Heart left ventricle (tissue), 16 donors: ENCODE measurements around the gene ITGB3BP. TPM values are rescaled to one million over a fixed set of nuclear protein-coding genes. Genes with fewer than 3 reads are reported as not detected.
"Not testable (repeated sequence)": the region's sequence is repeated elsewhere in the genome, so short reads cannot be mapped to it uniquely, and the experiment has no call there.

Source experiments
- ATAC-seq, 4 donors: fragments of 200-7000 bp; cut with Tn5 transposase; one replicate each; pipeline ENCODE4 v1.9.1; 2020 to 2022; ENCODE audit warnings: moderate library complexity in 4 of 4, mild to moderate bottlenecking in 3 of 4, moderate number of reproducible peaks in 1 of 4
- DNase-seq, 5 donors: peaks; one replicate each; pipeline ENCODE4 v3.0.0-alpha.2; 2020
- H3K27ac ChIP-seq, 12 donors: fragments of 200-600 bp; sonication (generic) in 4 of 12; one replicate each; pipeline versions ENCODE4 v1.5.0 to v1.8.0; 2016 to 2022; ENCODE audit warnings: mild to moderate bottlenecking in 2 of 12
- H3K27me3 ChIP-seq, 9 donors: fragments of 200-600 bp; sonication (generic) in 2 of 9; one replicate each; pipeline versions ENCODE4 v1.5.1 to v1.8.0; 2016 to 2022; ENCODE audit warnings: mild to moderate bottlenecking in 3 of 9
- H3K36me3 ChIP-seq, 9 donors: fragments of 200-600 bp; sonication (generic) in 2 of 9; one replicate each; pipeline versions ENCODE4 v1.5.0 to v1.8.0; 2018 to 2022; ENCODE audit warnings: mild to moderate bottlenecking in 2 of 9
- H3K4me1 ChIP-seq, 12 donors: fragments of 200-600 bp; sonication (generic) in 4 of 12; one replicate each; pipeline versions ENCODE4 v1.5.0 to v1.8.0; 2016 to 2022; ENCODE audit warnings: mild to moderate bottlenecking in 3 of 12
- H3K4me3 ChIP-seq, 12 donors: fragments of 200-600 bp; sonication (generic) in 4 of 12; one replicate each; pipeline versions ENCODE4 v1.5.0 to v1.8.0; 2017 to 2022; ENCODE audit warnings: mild to moderate bottlenecking in 9 of 12, moderate library complexity in 4 of 12
- H3K9me3 ChIP-seq, 12 donors: fragments of 200-600 bp; sonication (generic) in 4 of 12; one replicate each; pipeline versions ENCODE4 v1.5.0 to v1.8.0; 2016 to 2022; ENCODE audit warnings: mild to moderate bottlenecking in 1 of 12
- CTCF ChIP-seq, 12 donors: fragments of 200-600 bp; sonication (generic) in 4 of 12; IDR thresholded peaks; one replicate each; pipeline versions ENCODE4 v1.5.0 to v1.8.0; 2018 to 2022; ENCODE audit warnings: antibody characterized with exemption in 12 of 12, mild to moderate bottlenecking in 5 of 12
- POLR2A ChIP-seq, 2 donors: fragments of 450-650 bp; IDR thresholded peaks; one replicate each; pipeline ENCODE4 v1.6.1; 2017; ENCODE audit warnings: antibody characterized with exemption in 2 of 2, mild to moderate bottlenecking in 2 of 2, moderate library complexity in 2 of 2
- WGBS, 4 donors: extraction: QIAGEN DNeasy Blood & Tissue Kit in 2 of 4; methylation state at CpG; one replicate each; pipeline versions ENCODE4 v1.1.5 to v1.1.7; 2013 to 2018; 5-methylcytosine and 5-hydroxymethylcytosine counted together
- intact Hi-C, 10 donors: fragments of 100-400 bp; cut with DNase I; formaldehyde crosslinking; loops; one replicate each; pipeline versions ENCODE4 v1.11.1 to v1.14.2; 2022
- polyA plus RNA-seq, 2 donors: library from polyadenylated mRNA; stranded (reverse); fragments of 200-250 nt; gene quantifications; one replicate each; pipeline ENCODE4 v1.2.3, GENCODE V29; 2013
- total RNA-seq, 9 donors: library from RNA; depleted of rRNA in 2 of 9; stranded (reverse); fragments of >200 nt in 2 of 9; fragmentation: NEBNext Ultra II Directional in 3 of 9; extraction: Animal tissue kit (Norgen Biotek cat#: 25700) in 3 of 9; gene quantifications; one replicate each; pipeline versions ENCODE4 v1.1.0 to v1.2.4, GENCODE V29; 2016 to 2023
- donor health status: ischemic (EF 13 %, LVEDD 7.1; RV severe dilation, severe dysfunction).
- donor health status: healthy with polysubstance abuse.
- donor health status: DM: no; HTN: yes; CAD: no.
- donor health status: DM: no; HTN: no; CAD: no.
- donor health status: ischemic (EF 25% LVEDD 6.9; RV normal size, moderate dysfunction).
- donor health status: ischemic (EF 25% LVEDD 5.7; RV mildly dilated, moderate dysfunction).
- donor health status: healthy.
- donor health status: DM: yes; HTN: yes; CAD: no.
- donor health status: ischemic (EF 35%, LVEDD 5.7; RV mildly dilated, moderate dysfunction).
- donor health status: nonischemic (EF 11% LVEDD 7.7; RV severe dilation, severe dysfunction).
- donor health status: DM: yes; HTN: yes; CAD: no.
- donor health status: PGD.
- donor health status: ischemic (EF 29% LVEDD 5.4; RV normal size, mild dysfunction).
- donor health status: nonischemic (EF 23%, LVEDD 6.1; RV moderate dilation, normal function).

The ITGB3BP gene
- total and polyA plus RNA-seq, 11 donors = 2.0 to 17.2 (median 6.4) TPM

- Histone ChIP-seq H3K4me1 (no peaks in the 10 kb centered on the region), H3K27ac (no peak overlapping the region), H3K36me3 (peaks cover 0 to 31% (median 10%) of the 10 kb centered on the region in 9 donors), H3K27me3 (no peaks in the 10 kb centered on the region), H3K9me3 (peaks cover 0 to 25% (median 10%) of the 10 kb centered on the region in 12 donors), H3K4me3 (no peak overlapping the region)
- TF ChIP-seq POLR2A (IDR thresholded peaks at IDR 0.05) (no peak), CTCF (IDR thresholded peaks at IDR 0.05) (no peak)
- intact Hi-C loops = no loop called here
- ATAC-seq (no peak), DNase-seq (no peak)
Measured at GRCh38 chr1:63429281-63429680, 93.7 kb downstream of the ITGB3BP start.

GRCh38 chr1:63428815-63429214, 94.2 kb downstream of the ITGB3BP start:
- intact Hi-C loops = no loop called here
- no peak overlapping the region for H3K4me3 ChIP-seq
- H3K27me3 ChIP-seq = no peaks in the 10 kb centered on the region
- H3K9me3 ChIP-seq = peaks cover 0 to 25% (median 10%) of the 10 kb centered on the region in 12 donors
- ATAC-seq = no peak
- no peak for DNase-seq
- H3K4me1 ChIP-seq = no peaks in the 10 kb centered on the region
- peaks cover 0 to 31% (median 10%) of the 10 kb centered on the region in 9 donors for H3K36me3 ChIP-seq
- no peak for TF ChIP-seq CTCF (IDR thresholded peaks at IDR 0.05)
- no peak for TF ChIP-seq POLR2A (IDR thresholded peaks at IDR 0.05)
- no peak overlapping the region for H3K27ac ChIP-seq

GRCh38 chr1:63423649-63424048, 99.4 kb downstream of the ITGB3BP start:
- no peak for ATAC-seq

GRCh38 chr1:63420746-63421145, 102.3 kb downstream of the ITGB3BP start:
- ATAC-seq, intact Hi-C loops, H3K4me3 ChIP-seq, H3K4me1 ChIP-seq, H3K27ac ChIP-seq, H3K27me3 ChIP-seq, H3K9me3 ChIP-seq, DNase-seq: not testable (repeated sequence)
- 86 to 100% (median 95%) methylated on average over 1 of the region's 1 CpG for WGBS, 4 donors
- peaks cover 0 to 20% (median 4%) of the 10 kb centered on the region in 9 donors for H3K36me3 ChIP-seq

More at GRCh38 chr1:63423649-63424048, 99.4 kb downstream of the ITGB3BP start:
- Histone ChIP-seq H3K4me1 (no peaks in the 10 kb centered on the region), H3K27ac (no peak overlapping the region), H3K27me3 (no peaks in the 10 kb centered on the region), H3K4me3 (no peak overlapping the region), H3K9me3 (no peaks in the 10 kb centered on the region), H3K36me3 (peaks cover 0 to 15% (median 4%) of the 10 kb centered on the region in 9 donors)
- 95 to 97% (median 97%) methylated on average over 2 of the region's 2 CpGs for WGBS, 4 donors
- TF ChIP-seq CTCF (IDR thresholded peaks at IDR 0.05) = no peak
- no peak for TF ChIP-seq POLR2A (IDR thresholded peaks at IDR 0.05)
- intact Hi-C loops = no loop called here
- DNase-seq = no peak

GRCh38 chr1:63418101-63418500, 104.9 kb downstream of the ITGB3BP start:
- TF ChIP-seq POLR2A (IDR thresholded peaks at IDR 0.05) (no peak), CTCF (IDR thresholded peaks at IDR 0.05) (no peak)
- intact Hi-C loops = no loop called here
- Histone ChIP-seq H3K4me1 (no peaks in the 10 kb centered on the region), H3K9me3 (no peaks in the 10 kb centered on the region), H3K36me3 (peaks cover 0 to 33% (median 11%) of the 10 kb centered on the region in 9 donors), H3K4me3 (no peak overlapping the region), H3K27ac (no peak overlapping the region), H3K27me3 (no peaks in the 10 kb centered on the region)
- DNase-seq (no peak), ATAC-seq (no peak)
